GM12878 (cell line): ENCODE data around the gene ARL15. TPM values are rescaled to one million over a fixed set of nuclear protein-coding genes. Genes with fewer than 3 reads are reported as not detected.

ENCODE experiments used
- ATAC-seq: fragments of 200-7000 bp; cut with Tn5 transposase; 3 replicates; pipeline ENCODE4 v1.9.1; 2020; ENCODE audit warnings: mild to moderate bottlenecking, moderate library complexity
- BruUV-seq: library from RNA; stranded (reverse); fragments of 400-500 nt; replicated peaks from 2 replicates; lab custom pipeline; 2021; lab: Mats Ljungman, UMichigan
- CTCF ChIA-PET: fragments of 300-600 bp; sonication (Branson Sonifier 250); formaldehyde crosslinking; extraction: SDS; loops from one replicate; lab custom pipeline; 2021; ENCODE audit warnings: inconsistent platforms; lab: Yijun Ruan, JAX
- POLR2A ChIA-PET: fragments of 350-600 bp; formaldehyde crosslinking; extraction: SDS; loops from one replicate; lab custom pipeline; 2021; ENCODE audit warnings: inconsistent platforms; lab: Charles Lee
- RAD21 ChIA-PET: fragments of 300-600 bp; sonication (Branson Sonifier 250); formaldehyde crosslinking; loops from one replicate; lab custom pipeline; 2023; ENCODE audit warnings: antibody characterized with exemption; ENCODE audit not compliant: unreplicated experiment; lab: Charles Lee
- SMC1A ChIA-PET: fragments of 300-600 bp; sonication (Branson Sonifier 250); formaldehyde crosslinking; loops from one replicate; lab custom pipeline; 2023; ENCODE audit not compliant: unreplicated experiment, uncharacterized antibody; lab: Charles Lee
- DNase-seq: peaks from one replicate; pipeline ENCODE4 v3.0.0-alpha.2; 2011; ENCODE audit warnings: low read depth, low spot score
- FAIRE-seq: peaks from 3 replicates; lab custom pipeline; 2011; peaks lifted over from hg19 to GRCh38; lab: Jason Lieb, UNC
- H2AFZ ChIP-seq: 2 replicates; pipeline ENCODE4 v1.6.0; 2011; ENCODE audit warnings: low read depth, low read length, control low read depth; ENCODE audit not compliant: control insufficient read depth
- H3K27ac ChIP-seq: 2 replicates; pipeline ENCODE4 v1.5.1; 2011; ENCODE audit warnings: control low read depth; ENCODE audit not compliant: control insufficient read depth, insufficient read depth
- H3K27me3 ChIP-seq, 2 experiments: replicated peaks in 1 of 2; 2 replicates each; pipeline versions ENCODE4 v1.6.0 to v1.6.1; 2011; ENCODE audit warnings: low read length in 1 of 2; ENCODE audit not compliant: control insufficient read depth in 2 of 2, insufficient read depth in 2 of 2
- H3K36me3 ChIP-seq, 2 experiments: 2 replicates each; pipeline ENCODE4 v1.5.1; 2011; ENCODE audit warnings: low read length in 1 of 2; ENCODE audit not compliant: control insufficient read depth in 2 of 2, insufficient read depth in 2 of 2
- H3K4me1 ChIP-seq: 2 replicates; pipeline ENCODE4 v1.6.1; 2011; ENCODE audit warnings: mild to moderate bottlenecking, low read length, moderate library complexity, mixed read lengths; ENCODE audit not compliant: control insufficient read depth, insufficient read depth
- H3K4me2 ChIP-seq: 2 replicates; pipeline ENCODE4 v1.6.0; 2011; ENCODE audit warnings: control low read depth; ENCODE audit not compliant: control insufficient read depth, insufficient read depth
- H3K4me3 ChIP-seq: fragments of 200-600 bp; sonication (generic); 2 replicates; pipeline ENCODE4 v1.5.1; 2016
- H3K79me2 ChIP-seq: 2 replicates; pipeline ENCODE4 v1.6.0; 2011; ENCODE audit warnings: low read length; ENCODE audit not compliant: control insufficient read depth, insufficient read depth
- H3K9ac ChIP-seq: 2 replicates; pipeline ENCODE4 v1.8.0; 2011; ENCODE audit warnings: low read length, control low read depth, mixed read lengths; ENCODE audit not compliant: control insufficient read depth, insufficient read depth
- H3K9me3 ChIP-seq: replicated peaks from 3 replicates; pipeline ENCODE4 v1.5.1; 2011; ENCODE audit warnings: mild to moderate bottlenecking, low read length; ENCODE audit not compliant: control insufficient read depth, insufficient read depth
- H4K20me1 ChIP-seq: 2 replicates; pipeline ENCODE4 v1.6.0; 2011; ENCODE audit not compliant: control insufficient read depth, insufficient read depth
- ETV6 ChIP-seq, 2 experiments: fragments of 450-650 bp in 1 of 2; IDR thresholded peaks in 1 of 2; conservative IDR thresholded peaks in 1 of 2; 2 replicates each; pipeline ENCODE4 v1.6.1; 2014; ENCODE audit warnings: antibody characterized with exemption in 1 of 2, borderline replicate concordance in 1 of 2, low read depth in 1 of 2, mild to moderate bottlenecking in 1 of 2, moderate library complexity in 1 of 2
- HDAC6 ChIP-seq: fragments of 200-600 bp; sonication (generic); IDR thresholded peaks from one replicate; pipeline ENCODE4 v1.8.0; 2017; ENCODE audit warnings: antibody characterized with exemption; ENCODE audit not compliant: unreplicated experiment
- MEF2A ChIP-seq: IDR thresholded peaks from 2 replicates; pipeline ENCODE4 v1.6.1; 2011; ENCODE audit warnings: low read depth, mild to moderate bottlenecking, low read length, moderate library complexity; ENCODE audit not compliant: insufficient read depth
- RBBP5 ChIP-seq: fragments of 200-600 bp; sonication (generic); conservative IDR thresholded peaks from 2 replicates; pipeline ENCODE4 v1.6.1; 2016
- YY1 ChIP-seq: IDR thresholded peaks from 2 replicates; pipeline ENCODE4 v1.6.1; 2011; ENCODE audit warnings: low read depth, mild to moderate bottlenecking, low read length
- ZSCAN29 ChIP-seq: fragments of 450-650 bp; IDR thresholded peaks from 2 replicates; pipeline ENCODE4 v1.6.1; 2017; ENCODE audit warnings: mild to moderate bottlenecking, moderate library complexity
- WGBS: methylation state at CpG from one replicate; pipeline ENCODE4 v1.1.6; 2016; ENCODE audit warnings: low lambda C conversion rate; ENCODE audit not compliant: insufficient replicate concordance, insufficient coverage; ENCODE audit errors: missing lambda C conversion rate; 5-methylcytosine and 5-hydroxymethylcytosine counted together
- in situ Hi-C: fragments of 300-500 bp; cut with MboI; formaldehyde crosslinking; loops from 9 replicates; pipeline ENCODE4 v1.14.3; 2018; ENCODE audit warnings: mixed read lengths
- intact Hi-C: fragments of 100-400 bp; cut with micrococcal nuclease; formaldehyde crosslinking; loops from one replicate; pipeline ENCODE4 v1.14.2; 2022; ENCODE audit not compliant: unreplicated experiment
- polyA plus RNA-seq, 11 experiments: library from polyadenylated mRNA; depleted of rRNA in 4 of 11; unstranded in 6 of 11; stranded (reverse) in 5 of 11; fragments of >200 nt; fragmentation: Nextera tagmentation in 4 of 11; fragmentation: Illumina TruSeq in 1 of 11; extraction: Ambion mirVana in 4 of 11; extraction: Trizol in 1 of 11; gene quantifications; 1 replicate in 1 of 11; 2 replicates in 10 of 11; pipeline versions ENCODE4 v1.2.1 to v1.2.3, GENCODE V29; 2011 to 2016; ENCODE audit warnings: inconsistent platforms in 2 of 11, missing spikeins in 2 of 11, low read depth in 1 of 11
- total RNA-seq, 4 experiments: library from RNA; depleted of rRNA in 3 of 4; stranded (reverse); fragments of >200 nt in 3 of 4; fragmentation: Illumina TruSeq in 1 of 4; extraction: Trizol in 1 of 4; gene quantifications; 2 replicates each; pipeline versions ENCODE4 v1.2.1 to v1.2.3, GENCODE V29; 2013 to 2021
- TF ChIP-seq, protein P1 (sequence below): fragments of 450-650 bp; IDR thresholded peaks from 2 replicates; pipeline ENCODE4 v1.6.1; 2017; ENCODE audit warnings: borderline replicate concordance

Gene ARL15
- total and polyA plus RNA-seq, 10 of the 15 experiments (the other 5 are each of a cell fraction or from before 2014, with no cell fraction given): 3.6 to 11.0 (median 7.7) TPM

- ATAC-seq (no peak), DNase-seq (no peak), FAIRE-seq (no peak)
- POLR2A ChIA-PET: no interaction called here
- TF ChIP-seq MEF2A: no peak
- TF ChIP-seq, protein P1, sequence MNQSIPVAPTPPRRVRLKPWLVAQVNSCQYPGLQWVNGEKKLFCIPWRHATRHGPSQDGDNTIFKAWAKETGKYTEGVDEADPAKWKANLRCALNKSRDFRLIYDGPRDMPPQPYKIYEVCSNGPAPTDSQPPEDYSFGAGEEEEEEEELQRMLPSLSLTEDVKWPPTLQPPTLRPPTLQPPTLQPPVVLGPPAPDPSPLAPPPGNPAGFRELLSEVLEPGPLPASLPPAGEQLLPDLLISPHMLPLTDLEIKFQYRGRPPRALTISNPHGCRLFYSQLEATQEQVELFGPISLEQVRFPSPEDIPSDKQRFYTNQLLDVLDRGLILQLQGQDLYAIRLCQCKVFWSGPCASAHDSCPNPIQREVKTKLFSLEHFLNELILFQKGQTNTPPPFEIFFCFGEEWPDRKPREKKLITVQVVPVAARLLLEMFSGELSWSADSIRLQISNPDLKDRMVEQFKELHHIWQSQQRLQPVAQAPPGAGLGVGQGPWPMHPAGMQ: no peak
- TF ChIP-seq HDAC6: no peak
- 90% methylated on average over 1 of the region's 1 CpG for WGBS
- in situ Hi-C loops (no loop called here), intact Hi-C loops (no loop called here)
- Histone ChIP-seq H3K4me3 (no peak overlapping the region), H2AFZ (no peak overlapping the region), H3K36me3 (no peaks in the 10 kb centered on the region), H3K4me1 (no peaks in the 10 kb centered on the region), H3K9ac (no peak overlapping the region), H3K27ac (no peak overlapping the region), H3K9me3 (no peaks in the 10 kb centered on the region), H3K4me2 (no peak overlapping the region), H3K79me2 (no peaks in the 10 kb centered on the region), H3K27me3 (no peaks in the 10 kb centered on the region), H4K20me1 (no peaks in the 10 kb centered on the region)
- CTCF ChIA-PET: no interaction called here
- RAD21 ChIA-PET: no interaction called here
- SMC1A ChIA-PET: no interaction called here
- BruUV-seq: no TSS peak
These were observed 227.1 kb downstream of the ARL15 start for GRCh38 chr5:54083245-54083644.

DNA sequence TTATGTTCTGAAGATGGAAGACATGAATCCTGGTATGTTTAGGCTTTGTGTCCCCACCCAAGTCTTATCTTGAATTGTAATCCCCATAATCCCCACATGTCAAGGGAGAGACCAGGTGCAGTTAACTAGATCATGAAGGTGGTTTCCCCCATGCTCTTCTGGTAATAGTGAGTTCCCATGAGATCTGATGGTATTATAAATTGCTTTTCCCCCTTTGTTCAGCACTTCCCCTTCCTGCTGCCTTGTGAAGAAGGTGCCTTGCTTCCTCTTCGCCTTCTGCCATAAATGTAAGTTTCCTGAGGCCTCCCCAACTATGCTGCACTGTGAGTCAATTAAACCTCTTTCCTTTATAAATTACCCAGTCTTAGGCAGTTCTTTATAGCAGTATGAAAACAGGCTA lies 229.0 kb downstream of the ARL15 start:
- H4K20me1 ChIP-seq: no peaks in the 10 kb centered on the region
- RAD21 ChIA-PET: no interaction called here
- 50% methylated on average over 1 of the region's 1 CpG for WGBS
- no peak overlapping the region for H3K4me3 ChIP-seq
- TF ChIP-seq ETV6 (conservative IDR thresholded peaks at IDR 0.05 in 1 of 2, IDR thresholded peaks at IDR 0.05 in 1 of 2; ENCODE audit: borderline replicate concordance in 1 of 2, low read depth in 1 of 2) (no peak), YY1 (no peak), ZSCAN29 (no peak), RBBP5 (no peak)
- POLR2A ChIA-PET: no interaction called here
- DNase-seq (no peak), ATAC-seq (no peak), FAIRE-seq (no peak)
- SMC1A ChIA-PET: no interaction called here
- no peaks in the 10 kb centered on the region for H3K79me2 ChIP-seq
- no peak overlapping the region for H3K4me2 ChIP-seq
- intact Hi-C loops: no loop called here
- no peak overlapping the region for H3K27ac ChIP-seq
- no peaks in the 10 kb centered on the region for H3K36me3 ChIP-seq
- no peak overlapping the region for H2AFZ ChIP-seq
- no TSS peak for BruUV-seq
- in situ Hi-C loops: no loop called here
- CTCF ChIA-PET: no interaction called here
- H3K9ac ChIP-seq: no peak overlapping the region
- no peaks in the 10 kb centered on the region for H3K27me3 ChIP-seq
- no peaks in the 10 kb centered on the region for H3K9me3 ChIP-seq
- H3K4me1 ChIP-seq: no peaks in the 10 kb centered on the region
